IgD-negative memory B cell (primary cell): ENCODE data around the gene TBC1D22A. TPM values are rescaled to one million over a fixed set of nuclear protein-coding genes. Genes with fewer than 3 reads are reported as not detected.

ENCODE experiments used
- H3K27ac Mint-ChIP-seq, 3 donors: one replicate each; pipeline ENCODE4 v1.8.0; 2020 to 2022; ENCODE audit warnings: mild to moderate bottlenecking in 3 of 3, mixed read lengths in 3 of 3, moderate library complexity in 1 of 3
- H3K27me3 Mint-ChIP-seq: one replicate; pipeline ENCODE4 v1.8.0; 2021; ENCODE audit warnings: mixed read lengths
- H3K36me3 Mint-ChIP-seq: one replicate; pipeline ENCODE4 v1.8.0; 2020; ENCODE audit warnings: mild to moderate bottlenecking, mixed read lengths
- H3K4me1 Mint-ChIP-seq, 3 donors: one replicate each; pipeline ENCODE4 v1.8.0; 2020 to 2022; ENCODE audit warnings: mixed read lengths in 3 of 3, mild to moderate bottlenecking in 1 of 3
- H3K4me3 Mint-ChIP-seq, 4 donors: one replicate each; pipeline ENCODE4 v1.8.0; 2020 to 2022; ENCODE audit warnings: mild to moderate bottlenecking in 4 of 4, mixed read lengths in 4 of 4, moderate library complexity in 3 of 4
- H3K9me3 Mint-ChIP-seq, 3 donors: one replicate each; pipeline ENCODE4 v1.8.0; 2020 to 2021; ENCODE audit warnings: mixed read lengths in 3 of 3, mild to moderate bottlenecking in 1 of 3
- polyA plus RNA-seq: library from polyadenylated mRNA; unstranded; fragments of 300-500 nt; fragmentation: Illumina TruSeq; gene quantifications from one replicate; pipeline ENCODE4 v1.2.3, GENCODE V29; 2021

TBC1D22A gene
- polyA plus RNA-seq, 1 donor from 2014 or later, result 64.3 TPM

- Mint-ChIP-seq H3K9me3 (no peaks in the 10 kb centered on the region), H3K36me3 (peaks cover 13% of the 10 kb centered on the region), H3K27me3 (no peaks in the 10 kb centered on the region), H3K27ac (no peak overlapping the region), H3K4me3 (no peak overlapping the region), H3K4me1 (peaks cover 2 to 12% (median 10%) of the 10 kb centered on the region in 3 donors)
Observed at GRCh38 chr22:47082505-47082904, 320.1 kb downstream of the TBC1D22A start.

- Mint-ChIP-seq H3K4me1 (peaks cover 0 to 16% (median 12%) of the 10 kb centered on the region in 3 donors), H3K9me3 (no peaks in the 10 kb centered on the region), H3K4me3 (no peak overlapping the region), H3K36me3 (peaks cover 12% of the 10 kb centered on the region), H3K27me3 (no peaks in the 10 kb centered on the region), H3K27ac (no peak overlapping the region)
Observed at GRCh38 chr22:47083379-47083986, 321.0 kb downstream of the TBC1D22A start.

- H3K4me3 Mint-ChIP-seq, result no peak overlapping the region
- no peaks in the 10 kb centered on the region for H3K9me3 Mint-ChIP-seq
- H3K4me1 Mint-ChIP-seq, result peaks cover 3 to 20% (median 18%) of the 10 kb centered on the region in 3 donors
- H3K27me3 Mint-ChIP-seq, result no peaks in the 10 kb centered on the region
- no peak overlapping the region for H3K27ac Mint-ChIP-seq
- peaks cover 8% of the 10 kb centered on the region for H3K36me3 Mint-ChIP-seq
Observed at GRCh38 chr22:47084226-47084625, 321.8 kb downstream of the TBC1D22A start.

GRCh38 chr22:47086596-47087248, 324.3 kb downstream of the TBC1D22A start:
- Mint-ChIP-seq H3K4me3 (no peak overlapping the region), H3K9me3 (no peaks in the 10 kb centered on the region), H3K27me3 (no peaks in the 10 kb centered on the region), H3K36me3 (peaks cover 14% of the 10 kb centered on the region), H3K27ac (no peak overlapping the region), H3K4me1 (peaks cover 15 to 26% (median 21%) of the 10 kb centered on the region in 3 donors)

- no peak overlapping the region for H3K4me3 Mint-ChIP-seq
- peaks cover 19% of the 10 kb centered on the region for H3K36me3 Mint-ChIP-seq
- H3K27ac Mint-ChIP-seq, result peak overlapping the region in 2 of 3 donors; percentile 27 to 46
- no peaks in the 10 kb centered on the region for H3K27me3 Mint-ChIP-seq
- peaks cover 21 to 33% (median 25%) of the 10 kb centered on the region in 3 donors for H3K4me1 Mint-ChIP-seq
- H3K9me3 Mint-ChIP-seq, result peaks cover 0 to 3% (median 0%) of the 10 kb centered on the region in 3 donors
Observed at GRCh38 chr22:47088480-47089158, 326.2 kb downstream of the TBC1D22A start.

GRCh38 chr22:47089374-47089773, 326.9 kb downstream of the TBC1D22A start:
- peaks cover 21 to 33% (median 31%) of the 10 kb centered on the region in 3 donors for H3K4me1 Mint-ChIP-seq
- H3K36me3 Mint-ChIP-seq, result peaks cover 22% of the 10 kb centered on the region
- H3K9me3 Mint-ChIP-seq, result peaks cover 0 to 4% (median 3%) of the 10 kb centered on the region in 3 donors
- no peaks in the 10 kb centered on the region for H3K27me3 Mint-ChIP-seq
- H3K4me3 Mint-ChIP-seq, result peak overlapping the region in 1 of 4 donors; percentile 43
- peak overlapping the region in 2 of 3 donors; percentile 46 to 47 for H3K27ac Mint-ChIP-seq

GRCh38 chr22:47089796-47090460, 327.5 kb downstream of the TBC1D22A start:
- peak overlapping the region in 2 of 3 donors; percentile 7 to 95 for H3K27ac Mint-ChIP-seq
- peaks cover 25% of the 10 kb centered on the region for H3K36me3 Mint-ChIP-seq

GRCh38 chr22:47090591-47091245, 328.3 kb downstream of the TBC1D22A start:
- Mint-ChIP-seq H3K4me1 (peaks cover 21 to 39% (median 36%) of the 10 kb centered on the region in 3 donors), H3K36me3 (peaks cover 23% of the 10 kb centered on the region), H3K27ac (peak overlapping the region in 2 of 3 donors; percentile 7 to 95), H3K27me3 (no peaks in the 10 kb centered on the region), H3K9me3 (peaks cover 0 to 5% (median 4%) of the 10 kb centered on the region in 3 donors), H3K4me3 (peak overlapping the region in 3 of 4 donors; percentile 49 to 71 (median 63))

More at GRCh38 chr22:47089796-47090460, 327.5 kb downstream of the TBC1D22A start:
- Mint-ChIP-seq H3K9me3 (peaks cover 0 to 5% (median 4%) of the 10 kb centered on the region in 3 donors), H3K4me3 (peak overlapping the region in 1 of 4 donors; percentile 49), H3K4me1 (peaks cover 21 to 38% (median 35%) of the 10 kb centered on the region in 3 donors), H3K27me3 (no peaks in the 10 kb centered on the region)

GRCh38 chr22:47091246-47091651, 328.8 kb downstream of the TBC1D22A start:
- peaks cover 25 to 39% (median 38%) of the 10 kb centered on the region in 3 donors for H3K4me1 Mint-ChIP-seq
- H3K9me3 Mint-ChIP-seq, result peaks cover 0 to 5% (median 4%) of the 10 kb centered on the region in 3 donors
- peak overlapping the region in 2 of 3 donors; percentile 7 to 25 for H3K27ac Mint-ChIP-seq
- H3K36me3 Mint-ChIP-seq, result peaks cover 23% of the 10 kb centered on the region
- no peaks in the 10 kb centered on the region for H3K27me3 Mint-ChIP-seq
- H3K4me3 Mint-ChIP-seq, result peak overlapping the region in 1 of 4 donors; percentile 5

- peaks cover 25% of the 10 kb centered on the region for H3K36me3 Mint-ChIP-seq
- peaks cover 0 to 6% (median 5%) of the 10 kb centered on the region in 3 donors for H3K9me3 Mint-ChIP-seq
- H3K27me3 Mint-ChIP-seq, result no peaks in the 10 kb centered on the region
- H3K4me3 Mint-ChIP-seq, result peak overlapping the region in 1 of 4 donors; percentile 51
- H3K27ac Mint-ChIP-seq, result peak overlapping the region in 1 of 3 donors; percentile 16
- H3K4me1 Mint-ChIP-seq, result peaks cover 25 to 39% (median 38%) of the 10 kb centered on the region in 3 donors
Observed at GRCh38 chr22:47091921-47092700, 329.7 kb downstream of the TBC1D22A start.

- peaks cover 0 to 6% (median 5%) of the 10 kb centered on the region in 3 donors for H3K9me3 Mint-ChIP-seq
- peaks cover 20 to 40% (median 38%) of the 10 kb centered on the region in 3 donors for H3K4me1 Mint-ChIP-seq
- H3K27me3 Mint-ChIP-seq, result no peaks in the 10 kb centered on the region
- peak overlapping the region in 1 of 3 donors; percentile 10 for H3K27ac Mint-ChIP-seq
- peaks cover 28% of the 10 kb centered on the region for H3K36me3 Mint-ChIP-seq
- H3K4me3 Mint-ChIP-seq, result peak overlapping the region in 1 of 4 donors; percentile 70
Observed at GRCh38 chr22:47092896-47093311, 330.5 kb downstream of the TBC1D22A start.

GRCh38 chr22:47093720-47094119, 331.3 kb downstream of the TBC1D22A start:
- peaks cover 14 to 38% (median 36%) of the 10 kb centered on the region in 3 donors for H3K4me1 Mint-ChIP-seq
- no peaks in the 10 kb centered on the region for H3K27me3 Mint-ChIP-seq
- no peak overlapping the region for H3K4me3 Mint-ChIP-seq
- peaks cover 26% of the 10 kb centered on the region for H3K36me3 Mint-ChIP-seq
- no peak overlapping the region for H3K27ac Mint-ChIP-seq
- peaks cover 0 to 6% (median 5%) of the 10 kb centered on the region in 3 donors for H3K9me3 Mint-ChIP-seq

GRCh38 chr22:47094861-47095330, 332.4 kb downstream of the TBC1D22A start:
- peaks cover 0 to 6% (median 5%) of the 10 kb centered on the region in 3 donors for H3K9me3 Mint-ChIP-seq
- H3K4me3 Mint-ChIP-seq, result no peak overlapping the region
- no peak overlapping the region for H3K27ac Mint-ChIP-seq
- H3K27me3 Mint-ChIP-seq, result no peaks in the 10 kb centered on the region
- H3K36me3 Mint-ChIP-seq, result peaks cover 24% of the 10 kb centered on the region
- peaks cover 5 to 36% (median 28%) of the 10 kb centered on the region in 3 donors for H3K4me1 Mint-ChIP-seq
